ENCODE data around the gene CCDC61. TPM values are rescaled to one million over a fixed set of nuclear protein-coding genes. Genes with fewer than 3 reads are reported as not detected.

CCDC61 gene
- total RNA-seq, 2 donors from 2014 or later = 7.8 to 14.5 TPM

DNA sequence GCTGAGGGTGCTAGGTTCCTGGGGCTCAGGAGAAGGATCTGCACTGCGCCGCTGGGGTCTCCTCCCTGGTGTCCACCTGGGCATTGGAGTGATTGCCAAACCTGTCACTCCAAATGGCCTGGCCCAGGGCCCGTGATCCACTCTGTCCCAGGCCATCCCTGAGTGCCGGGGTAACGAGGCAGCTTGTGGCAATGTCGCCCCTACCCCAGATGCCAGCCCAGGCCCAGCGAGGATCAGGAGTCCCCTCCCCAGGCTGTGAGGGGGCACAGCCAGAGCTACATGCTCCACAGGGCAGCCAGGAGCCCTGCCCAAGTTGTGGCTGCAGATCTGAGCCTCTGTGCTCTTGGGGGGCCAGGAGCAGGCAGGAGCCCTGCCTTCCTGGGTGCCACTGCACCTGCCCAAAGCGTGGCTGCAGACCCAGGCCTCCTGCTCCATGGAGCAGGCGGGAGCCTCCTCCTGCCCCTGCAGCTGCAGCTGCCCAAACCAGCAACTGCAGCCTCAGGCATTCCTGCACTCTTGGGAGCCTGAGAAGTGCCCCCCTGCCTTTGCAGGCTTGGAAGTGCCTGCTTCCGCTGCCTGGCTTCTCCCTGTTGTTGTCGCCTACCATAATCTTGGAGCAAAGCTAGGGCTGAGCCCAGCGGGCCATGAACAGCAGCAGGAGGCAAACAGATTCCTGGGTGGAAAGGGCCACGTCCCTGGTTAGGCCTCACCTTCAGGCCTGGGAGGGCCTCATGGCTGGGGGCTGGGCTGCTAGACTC lies 40.9 kb downstream of the CCDC61 start:
- Histone ChIP-seq H3K4me1 (no peaks in the 10 kb centered on the region), H3K9me3 (no peaks in the 10 kb centered on the region), H3K27me3 (peaks cover 0 to 1% of the 10 kb centered on the region in 2 donors), H3K27ac (no peak overlapping the region), H3K36me3 (replicated peaks in 1 of 2; ENCODE audit: insufficient read depth in 1 of 2, low read depth in 2 of 2) (no peaks in the 10 kb centered on the region), H3K4me3 (no peak overlapping the region)
- intact Hi-C loops (cut with DNase I) = no loop called here
- DNase-seq = no peak
- ATAC-seq = no peak
- TF ChIP-seq POLR2A (IDR thresholded peaks at IDR 0.05) (no peak), CTCF (IDR thresholded peaks at IDR 0.05) (no peak)
- 78% methylated on average over 13 of the region's 13 CpGs; no CpG with 5 or more reads in 1 of the 2 donors for WGBS, 2 donors

GRCh38 chr19:46036744-46037128 lies 41.5 kb downstream of the CCDC61 start:
- no peaks in the 10 kb centered on the region for H3K36me3 ChIP-seq (replicated peaks in 1 of 2; ENCODE audit: insufficient read depth in 1 of 2, low read depth in 2 of 2)
- no peak for TF ChIP-seq POLR2A (IDR thresholded peaks at IDR 0.05)
- no peak for TF ChIP-seq CTCF (IDR thresholded peaks at IDR 0.05)
- H3K4me1 ChIP-seq = no peaks in the 10 kb centered on the region
- no peak for ATAC-seq
- no peak overlapping the region for H3K27ac ChIP-seq
- peaks cover 0 to 4% of the 10 kb centered on the region in 2 donors for H3K27me3 ChIP-seq
- no peak overlapping the region for H3K4me3 ChIP-seq
- intact Hi-C loops (cut with DNase I) = no loop called here
- WGBS, 2 donors = 54% methylated on average over 3 of the region's 3 CpGs; no CpG with 5 or more reads in 1 of the 2 donors
- H3K9me3 ChIP-seq = no peaks in the 10 kb centered on the region
- DNase-seq = no peak

GRCh38 chr19:46040125-46040524 lies 44.9 kb downstream of the CCDC61 start:
- intact Hi-C loops (cut with DNase I) = no loop called here
- DNase-seq = no peak

DNA sequence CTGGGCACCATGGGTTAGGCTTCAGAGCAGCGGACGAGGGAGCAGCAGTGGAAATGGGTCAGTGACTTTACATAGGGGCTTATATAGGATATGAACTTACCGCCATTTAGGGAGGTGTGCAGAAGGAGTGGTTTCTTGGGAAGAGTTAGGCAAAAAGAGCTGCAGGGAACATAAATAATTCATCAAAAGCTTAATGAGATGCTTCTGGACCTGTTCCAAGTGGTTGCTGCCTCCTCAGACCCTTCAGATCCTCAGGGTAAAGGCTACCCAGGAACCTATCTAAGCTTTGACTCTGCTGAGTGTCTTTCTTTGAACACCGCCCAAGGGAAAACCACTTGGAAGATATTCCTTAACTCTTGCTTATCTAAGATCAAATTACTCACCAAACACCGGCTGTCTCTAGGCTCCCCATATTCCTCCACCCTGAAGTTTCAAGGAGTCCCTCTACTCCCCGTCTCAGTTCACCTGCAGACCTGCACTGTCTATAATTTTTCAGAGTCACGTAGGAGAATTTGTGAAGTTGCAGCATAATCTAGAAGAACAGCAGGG lies 45.8 kb downstream of the CCDC61 start, which contains the start of gene IGFL4:
IGFL4 (minus strand) TSS at position 51 of the 549 bp plus-strand sequence; CDS start at position 11, 40 bp downstream.
- intact Hi-C loops (cut with DNase I) = no loop called here
- DNase-seq = no peak
- TF ChIP-seq POLR2A (IDR thresholded peaks at IDR 0.05) (no peak), CTCF (IDR thresholded peaks at IDR 0.05) (no peak)
- no peak for ATAC-seq
- peaks cover 0 to 4% of the 10 kb centered on the region in 2 donors for H3K27me3 ChIP-seq
- no peak within 1 kb of the TSS for H3K27ac ChIP-seq
- no peaks in the 10 kb centered on the region for H3K9me3 ChIP-seq
- 44 to 52% methylated on average over 7 of the region's 7 CpGs for WGBS, 2 donors
- H3K36me3 ChIP-seq (replicated peaks in 1 of 2; ENCODE audit: insufficient read depth in 1 of 2, low read depth in 2 of 2) = no peaks in the 10 kb centered on the region
- no peaks in the 10 kb centered on the region for H3K4me1 ChIP-seq
- H3K4me3 ChIP-seq = no peak within 1 kb of the TSS

More at GRCh38 chr19:46040125-46040524, 44.9 kb downstream of the CCDC61 start:
- 80 to 88% methylated on average over 1 to 6 of the region's 6 CpGs for WGBS, 2 donors
- TF ChIP-seq POLR2A (IDR thresholded peaks at IDR 0.05) (no peak), CTCF (IDR thresholded peaks at IDR 0.05) (no peak)
- Histone ChIP-seq H3K27me3 (peaks cover 0 to 4% of the 10 kb centered on the region in 2 donors), H3K27ac (no peak overlapping the region), H3K9me3 (no peaks in the 10 kb centered on the region), H3K4me1 (no peaks in the 10 kb centered on the region), H3K4me3 (no peak overlapping the region), H3K36me3 (replicated peaks in 1 of 2; ENCODE audit: insufficient read depth in 1 of 2, low read depth in 2 of 2) (no peaks in the 10 kb centered on the region)
- ATAC-seq = no peak

Measured in body of pancreas (tissue), 4 donors.